ENCODE measurements around the gene ZRANB1. TPM values are rescaled to one million over a fixed set of nuclear protein-coding genes. Genes with fewer than 3 reads are reported as not detected.

ZRANB1 gene
- total RNA-seq, 2 donors from 2014 or later = 24.1 to 24.9 TPM

DNA sequence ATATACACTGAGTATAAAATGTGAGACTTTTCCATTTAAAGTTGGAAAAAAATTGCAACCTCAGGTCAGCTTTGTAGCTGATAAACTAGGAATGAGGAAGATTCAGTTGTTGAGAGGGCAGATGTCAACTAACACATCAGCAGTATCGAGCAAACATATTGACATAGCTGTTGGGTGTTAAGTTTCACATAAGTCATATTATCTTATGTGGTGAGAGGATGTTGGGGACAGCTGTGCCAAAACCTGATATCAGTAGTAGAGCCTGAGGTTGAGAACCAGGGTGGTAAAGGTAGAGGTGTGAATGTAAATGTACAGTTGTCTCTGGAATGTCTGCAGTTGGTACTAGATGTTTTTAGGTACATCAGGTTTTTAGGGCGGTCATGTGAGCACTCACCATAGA lies 5.0 kb downstream of the ZRANB1 start:
- Histone ChIP-seq H3K27ac (peak overlapping the region; percentile 5 to 89), H3K36me3 (peaks cover 3% of the 10 kb centered on the region), H3K4me1 (peaks cover 0 to 58% of the 10 kb centered on the region in 2 donors), H3K4me3 (no peak overlapping the region), H3K9me3 (no peaks in the 10 kb centered on the region), H3K27me3 (no peaks in the 10 kb centered on the region)
- no peak for TF ChIP-seq CTCF (IDR thresholded peaks at IDR 0.05)
- no peak for DNase-seq (ENCODE audit: low spot score)

DNA sequence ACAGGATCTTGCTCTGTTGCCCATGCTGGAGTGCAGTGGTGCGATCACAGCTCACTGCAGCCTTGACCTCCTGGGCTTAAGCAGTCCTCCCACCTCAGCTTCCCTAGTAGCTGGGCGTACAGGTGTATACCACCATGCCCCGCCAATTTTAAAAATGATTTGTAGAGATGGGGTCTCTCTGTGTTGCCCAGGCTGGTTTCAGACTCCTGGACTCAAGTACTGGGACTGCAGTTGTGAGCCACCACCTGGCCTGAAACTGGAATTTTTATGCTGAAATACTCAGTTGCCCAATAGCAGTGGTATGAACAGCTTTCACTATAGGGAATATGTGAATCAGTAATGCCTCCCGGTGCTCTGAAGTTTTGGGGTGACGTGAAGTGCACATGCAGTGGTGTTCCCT lies 7.6 kb downstream of the ZRANB1 start:
- H3K9me3 ChIP-seq = no peaks in the 10 kb centered on the region
- no peak for DNase-seq (ENCODE audit: low spot score)
- H3K27ac ChIP-seq = no peak overlapping the region
- no peaks in the 10 kb centered on the region for H3K27me3 ChIP-seq
- no peak for TF ChIP-seq CTCF (IDR thresholded peaks at IDR 0.05)
- H3K4me3 ChIP-seq = no peak overlapping the region
- peaks cover 0 to 48% of the 10 kb centered on the region in 2 donors for H3K4me1 ChIP-seq
- no peaks in the 10 kb centered on the region for H3K36me3 ChIP-seq

- H3K4me3 ChIP-seq = no peak overlapping the region
- H3K36me3 ChIP-seq = no peaks in the 10 kb centered on the region
- TF ChIP-seq CTCF (IDR thresholded peaks at IDR 0.05) = no peak
- H3K9me3 ChIP-seq = no peaks in the 10 kb centered on the region
- no peak for DNase-seq (ENCODE audit: low spot score)
- peaks cover 0 to 49% of the 10 kb centered on the region in 2 donors for H3K4me1 ChIP-seq
- no peaks in the 10 kb centered on the region for H3K27me3 ChIP-seq
- H3K27ac ChIP-seq = no peak overlapping the region
Observed at GRCh38 chr10:124952123-124952522, 10.2 kb downstream of the ZRANB1 start.

- no peak overlapping the region for H3K27ac ChIP-seq
- no peaks in the 10 kb centered on the region for H3K9me3 ChIP-seq
- DNase-seq (ENCODE audit: low spot score) = no peak
- TF ChIP-seq CTCF (IDR thresholded peaks at IDR 0.05) = no peak
- H3K27me3 ChIP-seq = no peaks in the 10 kb centered on the region
- H3K4me1 ChIP-seq = peaks cover 0 to 40% of the 10 kb centered on the region in 2 donors
- H3K36me3 ChIP-seq = no peaks in the 10 kb centered on the region
- H3K4me3 ChIP-seq = no peak overlapping the region
Observed at GRCh38 chr10:124953421-124953820, 11.5 kb downstream of the ZRANB1 start.

DNA sequence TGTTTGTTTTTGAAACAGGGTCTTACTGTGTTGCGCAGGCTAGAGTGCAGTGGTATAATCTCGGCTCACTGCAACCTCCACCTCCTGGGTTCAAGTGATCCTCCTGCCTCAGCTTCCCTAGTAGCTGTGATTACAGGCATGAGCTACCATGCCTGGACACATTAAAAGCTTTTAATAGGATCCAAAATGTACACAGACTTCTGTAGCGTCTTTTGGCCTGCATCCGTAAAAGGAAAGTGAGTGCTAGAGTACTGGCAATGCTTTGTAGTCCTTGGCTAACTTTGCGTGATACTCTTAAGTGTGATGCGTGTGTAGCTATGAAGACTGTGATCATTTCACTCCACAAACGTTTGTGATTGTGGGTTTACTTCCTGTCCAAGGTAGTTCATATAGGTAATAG lies 13.3 kb downstream of the ZRANB1 start:
- H3K4me3 ChIP-seq = no peak overlapping the region
- H3K4me1 ChIP-seq = peaks cover 0 to 33% of the 10 kb centered on the region in 2 donors
- no peaks in the 10 kb centered on the region for H3K36me3 ChIP-seq
- no peak overlapping the region for H3K27ac ChIP-seq
- TF ChIP-seq CTCF (IDR thresholded peaks at IDR 0.05) = no peak
- H3K27me3 ChIP-seq = no peaks in the 10 kb centered on the region
- no peaks in the 10 kb centered on the region for H3K9me3 ChIP-seq
- no peak for DNase-seq (ENCODE audit: low spot score)

- no peak for TF ChIP-seq CTCF (IDR thresholded peaks at IDR 0.05)
- DNase-seq (ENCODE audit: low spot score) = no peak
- Histone ChIP-seq H3K4me3 (no peak overlapping the region), H3K27ac (no peak overlapping the region), H3K4me1 (peaks cover 0 to 33% of the 10 kb centered on the region in 2 donors), H3K27me3 (no peaks in the 10 kb centered on the region), H3K9me3 (no peaks in the 10 kb centered on the region), H3K36me3 (no peaks in the 10 kb centered on the region)
Observed at GRCh38 chr10:124955868-124956267, 13.9 kb downstream of the ZRANB1 start.
